ENCODE measurements around the gene FHL3. TPM values are rescaled to one million over a fixed set of nuclear protein-coding genes. Genes with fewer than 3 reads are reported as not detected.

FHL3 gene
- total RNA-seq, 1 donor from 2014 or later, result 1.6 TPM

DNA sequence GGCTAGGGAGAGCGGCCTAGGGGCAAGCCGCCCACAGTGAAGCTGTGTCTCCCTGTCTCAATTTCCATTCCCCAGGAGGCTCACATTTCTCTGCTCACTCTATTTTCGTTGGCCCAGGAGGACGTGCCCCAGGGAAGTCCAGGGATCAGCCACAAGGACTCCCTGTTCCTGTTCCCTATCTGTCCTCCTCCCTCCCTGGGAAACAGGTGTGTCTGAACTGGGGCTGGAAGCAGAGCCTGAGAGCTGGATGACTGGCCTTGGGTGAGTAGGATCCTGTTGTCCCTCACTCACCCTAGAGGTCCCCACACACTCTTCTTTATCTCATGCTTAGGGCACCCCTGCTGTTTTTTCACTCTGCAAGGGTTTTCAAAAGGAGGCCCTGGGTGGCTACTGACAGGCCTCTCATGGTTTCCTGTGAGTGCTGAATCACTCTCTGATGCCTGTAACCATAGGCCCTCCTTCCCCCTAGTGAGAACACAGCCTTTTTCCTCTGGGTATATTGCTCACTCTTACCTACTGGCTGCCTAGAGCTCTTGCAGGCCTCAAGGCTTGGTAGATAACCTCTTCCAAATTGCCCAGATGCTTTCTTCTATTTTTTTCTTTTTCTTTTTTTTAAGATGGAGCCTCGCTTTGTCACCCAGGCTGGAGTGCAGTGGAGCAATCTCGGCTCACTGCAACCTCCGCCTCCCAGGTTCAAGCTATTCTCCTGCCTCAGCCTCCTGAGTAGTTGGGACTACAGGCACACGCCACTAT lies 4.0 kb upstream of the FHL3 start:
- intact Hi-C loops (cut with micrococcal nuclease), result no loop called here
- TF ChIP-seq, protein P1, sequence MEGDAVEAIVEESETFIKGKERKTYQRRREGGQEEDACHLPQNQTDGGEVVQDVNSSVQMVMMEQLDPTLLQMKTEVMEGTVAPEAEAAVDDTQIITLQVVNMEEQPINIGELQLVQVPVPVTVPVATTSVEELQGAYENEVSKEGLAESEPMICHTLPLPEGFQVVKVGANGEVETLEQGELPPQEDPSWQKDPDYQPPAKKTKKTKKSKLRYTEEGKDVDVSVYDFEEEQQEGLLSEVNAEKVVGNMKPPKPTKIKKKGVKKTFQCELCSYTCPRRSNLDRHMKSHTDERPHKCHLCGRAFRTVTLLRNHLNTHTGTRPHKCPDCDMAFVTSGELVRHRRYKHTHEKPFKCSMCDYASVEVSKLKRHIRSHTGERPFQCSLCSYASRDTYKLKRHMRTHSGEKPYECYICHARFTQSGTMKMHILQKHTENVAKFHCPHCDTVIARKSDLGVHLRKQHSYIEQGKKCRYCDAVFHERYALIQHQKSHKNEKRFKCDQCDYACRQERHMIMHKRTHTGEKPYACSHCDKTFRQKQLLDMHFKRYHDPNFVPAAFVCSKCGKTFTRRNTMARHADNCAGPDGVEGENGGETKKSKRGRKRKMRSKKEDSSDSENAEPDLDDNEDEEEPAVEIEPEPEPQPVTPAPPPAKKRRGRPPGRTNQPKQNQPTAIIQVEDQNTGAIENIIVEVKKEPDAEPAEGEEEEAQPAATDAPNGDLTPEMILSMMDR (IDR thresholded peaks at IDR 0.05), result no peak
- DNase-seq, result no peak
- POLR2A ChIA-PET, result no interaction called here
- no peaks in the 10 kb centered on the region for H3K9me3 Mint-ChIP-seq
- peaks cover 14% of the 10 kb centered on the region for H3K36me3 Mint-ChIP-seq (ENCODE audit: low read depth)
- CTCF ChIA-PET, result interaction anchor here (1.0 kb wide), 1 partner anchor 19 kb away, joined by 4 read pairs; no protein-coding TSS in a partner anchor
- ATAC-seq (ENCODE audit: low read depth), result no peak
- no peak overlapping the region for H3K27ac Mint-ChIP-seq
- H3K4me3 Mint-ChIP-seq, result no peak overlapping the region
- peaks cover 32% of the 10 kb centered on the region for H3K4me1 Mint-ChIP-seq
- peaks cover 3% of the 10 kb centered on the region for H3K27me3 Mint-ChIP-seq

DNA sequence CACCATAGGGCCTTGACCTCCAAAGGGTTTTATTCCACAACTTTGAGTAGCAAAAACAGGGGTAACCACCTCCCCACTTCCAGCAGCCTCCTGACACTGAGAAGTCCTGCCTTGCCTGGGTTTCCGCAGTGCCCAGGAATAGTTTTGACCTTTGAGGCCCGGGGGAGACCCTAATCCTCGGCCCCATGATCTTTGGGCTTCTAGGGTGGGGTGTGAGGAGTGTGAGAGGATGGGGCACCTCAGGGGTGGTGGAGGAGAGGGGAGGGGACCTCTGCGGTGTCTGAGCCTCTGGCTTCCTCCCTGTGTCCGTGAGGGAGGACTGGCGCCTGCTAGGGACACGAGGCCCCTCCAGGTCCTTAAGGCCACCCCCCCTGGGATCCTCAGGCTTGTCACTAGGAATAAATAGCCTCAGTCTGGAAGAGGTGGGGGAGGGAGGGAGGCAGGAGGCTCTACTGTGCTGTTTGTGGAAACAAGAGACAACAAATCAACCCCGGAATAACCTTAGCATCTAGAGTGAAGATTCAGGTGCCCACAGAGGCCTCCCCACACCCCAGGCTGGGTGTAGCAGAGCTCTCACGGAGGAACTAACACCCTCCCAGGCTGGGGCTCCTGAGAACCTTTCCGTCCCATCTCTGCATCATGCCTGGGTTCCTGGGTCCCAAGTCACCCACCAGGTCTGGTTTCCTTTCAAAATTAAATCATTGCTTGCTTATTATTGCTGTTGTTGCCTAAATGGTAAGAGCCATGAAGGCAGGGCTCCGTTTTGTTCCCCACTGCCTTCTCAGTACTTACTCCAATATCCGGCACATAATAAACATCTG lies 904 bp upstream of the FHL3 start:
- Mint-ChIP-seq H3K4me3 (peak overlapping the region; percentile 70), H3K27me3 (peaks cover 9% of the 10 kb centered on the region), H3K27ac (no peak overlapping the region), H3K4me1 (peaks cover 7% of the 10 kb centered on the region), H3K9me3 (no peaks in the 10 kb centered on the region), H3K36me3 (ENCODE audit: low read depth) (no peaks in the 10 kb centered on the region)
- no peak for ATAC-seq (ENCODE audit: low read depth)
- POLR2A ChIA-PET, result no interaction called here
- TF ChIP-seq, protein P1 (IDR thresholded peaks at IDR 0.05), result no peak
- DNase-seq, result no peak
- CTCF ChIA-PET, result no interaction called here
- intact Hi-C loops (cut with micrococcal nuclease), result no loop called here

- Mint-ChIP-seq H3K4me1 (peaks cover 8% of the 10 kb centered on the region), H3K27me3 (peaks cover 9% of the 10 kb centered on the region), H3K9me3 (no peaks in the 10 kb centered on the region), H3K36me3 (ENCODE audit: low read depth) (no peaks in the 10 kb centered on the region), H3K4me3 (peak overlapping the region; percentile 79), H3K27ac (no peak overlapping the region)
- POLR2A ChIA-PET, result interaction anchor here (0.6 kb wide), 1 partner anchor 14 kb away, joined by 7 read pairs; no protein-coding TSS in a partner anchor
- CTCF ChIA-PET, result interaction anchor here (1.1 kb wide), 1 partner anchor 15 kb away, joined by 3 read pairs; no protein-coding TSS in a partner anchor
- TF ChIP-seq, protein P1 (IDR thresholded peaks at IDR 0.05), result no peak
- intact Hi-C loops (cut with micrococcal nuclease), result loop anchor here (2.0 kb wide), 1 partner anchor 14 kb away; the partner anchor contains the start of gene SF3A3
- DNase-seq, result no peak
- peak; percentile 26 for ATAC-seq (ENCODE audit: low read depth)
These were observed 818 bp downstream of the FHL3 start for GRCh38 chr1:38004284-38005108.

DNA sequence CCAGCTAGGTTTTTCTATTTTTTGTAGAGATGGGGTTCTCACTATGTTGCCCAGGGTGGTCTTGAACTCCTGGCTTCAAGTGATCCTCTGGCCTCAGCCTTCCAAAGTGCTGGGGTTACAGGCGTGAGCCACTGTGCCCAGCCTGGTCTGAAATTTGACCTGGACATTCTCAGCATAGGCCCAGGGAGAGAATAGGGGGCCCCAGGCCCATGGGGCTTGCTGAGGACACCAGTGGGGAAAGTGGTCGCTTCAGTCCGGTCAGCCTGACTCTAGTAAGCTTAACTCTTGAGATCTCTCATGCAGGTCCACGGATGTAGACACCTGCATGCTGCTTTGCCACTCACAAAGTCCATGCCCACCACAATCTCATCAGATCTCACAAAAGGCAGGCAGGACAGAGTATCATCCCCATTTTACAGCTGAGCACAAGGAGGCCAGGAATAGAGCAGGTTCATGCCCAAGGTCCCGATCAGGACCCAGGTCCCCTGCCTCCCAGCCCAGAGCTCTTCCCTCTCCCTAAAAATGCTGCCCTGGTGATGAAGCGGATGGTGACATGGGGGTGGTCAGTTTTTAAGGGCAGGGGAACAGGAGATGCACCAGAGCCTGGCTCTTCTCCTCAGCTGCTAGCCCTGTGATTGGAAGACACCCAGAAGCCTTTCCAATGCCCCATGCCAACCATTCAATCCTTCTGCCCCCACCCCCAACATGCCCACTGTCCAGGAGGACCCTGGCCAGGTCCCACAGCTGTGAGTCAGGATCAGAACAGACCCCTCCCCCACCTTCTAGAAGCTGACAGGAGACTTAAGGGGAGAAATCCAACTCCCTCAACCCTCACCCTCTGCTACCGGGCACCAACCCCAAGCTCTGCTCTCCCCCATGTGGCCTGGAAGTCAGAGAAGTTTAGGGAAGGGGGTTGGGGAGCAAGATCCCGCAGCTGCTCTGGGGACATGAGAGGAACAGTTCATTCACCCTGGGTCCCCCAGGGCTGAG lies 1.8 kb downstream of the FHL3 start:
- ChIA-PET POLR2A (interaction anchor here (0.6 kb wide), 1 partner anchor 13 kb away, joined by 7 read pairs; no protein-coding TSS in a partner anchor), CTCF (interaction anchor here (1.1 kb wide), 1 partner anchor 14 kb away, joined by 3 read pairs; no protein-coding TSS in a partner anchor)
- peaks cover 12% of the 10 kb centered on the region for H3K4me1 Mint-ChIP-seq
- no peak overlapping the region for H3K27ac Mint-ChIP-seq
- H3K9me3 Mint-ChIP-seq, result no peaks in the 10 kb centered on the region
- no peak for DNase-seq
- H3K36me3 Mint-ChIP-seq (ENCODE audit: low read depth), result no peaks in the 10 kb centered on the region
- peak overlapping the region; percentile 24 for H3K4me3 Mint-ChIP-seq
- intact Hi-C loops (cut with micrococcal nuclease), result loop anchor here (2.0 kb wide), 1 partner anchor 13 kb away; the partner anchor contains the start of gene SF3A3
- TF ChIP-seq, protein P1 (IDR thresholded peaks at IDR 0.05), result no peak
- peaks cover 9% of the 10 kb centered on the region for H3K27me3 Mint-ChIP-seq
- no peak for ATAC-seq (ENCODE audit: low read depth)
